ENCODE results near the gene MPHOSPH10.
A peak's percentile ranks its signal among the peaks of the same experiment; 100 is the strongest.
"Not testable (repeated sequence)": the region's sequence is repeated elsewhere in the genome, so short reads cannot be mapped to it uniquely, and the experiment has no call there.

The MPHOSPH10 gene

DNA sequence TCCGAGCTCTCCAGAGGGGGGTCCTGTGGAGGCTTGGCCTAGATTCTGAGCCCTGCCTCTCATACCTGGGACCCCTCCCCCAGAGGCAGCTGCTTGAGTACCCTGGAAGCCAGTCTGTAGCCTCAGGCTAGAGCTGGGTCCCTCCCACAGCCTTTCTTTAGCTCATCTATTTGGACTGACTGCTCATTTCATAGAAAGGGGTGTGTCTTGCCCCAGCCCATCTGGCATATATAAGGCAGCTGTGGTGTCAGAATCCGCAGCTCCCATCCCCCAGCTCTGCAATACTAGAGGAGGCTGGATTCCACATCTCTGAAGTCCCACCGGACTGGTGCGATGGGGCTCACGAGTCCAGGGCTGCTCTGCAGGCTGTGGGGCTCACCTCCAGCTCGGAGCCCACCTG, 26.1 kb downstream of the MPHOSPH10 start:
- H3K9me3 Mint-ChIP-seq = no peaks in the 10 kb centered on the region
- H3K4me3 Mint-ChIP-seq = no peak overlapping the region
- ATAC-seq (replicated peaks; ENCODE audit: extremely low read depth, poor library complexity, severe bottlenecking) (no peak), DNase-seq (ENCODE audit: low spot score in 2 of 2) (no peak)
- H3K36me3 Mint-ChIP-seq (ENCODE audit: insufficient read depth) = no peaks in the 10 kb centered on the region
- H3K27me3 Mint-ChIP-seq = peaks cover 11% of the 10 kb centered on the region
- peaks cover 7% of the 10 kb centered on the region for H3K4me1 Mint-ChIP-seq
- H3K27ac Mint-ChIP-seq (ENCODE audit: low read depth) = no peak overlapping the region

DNA sequence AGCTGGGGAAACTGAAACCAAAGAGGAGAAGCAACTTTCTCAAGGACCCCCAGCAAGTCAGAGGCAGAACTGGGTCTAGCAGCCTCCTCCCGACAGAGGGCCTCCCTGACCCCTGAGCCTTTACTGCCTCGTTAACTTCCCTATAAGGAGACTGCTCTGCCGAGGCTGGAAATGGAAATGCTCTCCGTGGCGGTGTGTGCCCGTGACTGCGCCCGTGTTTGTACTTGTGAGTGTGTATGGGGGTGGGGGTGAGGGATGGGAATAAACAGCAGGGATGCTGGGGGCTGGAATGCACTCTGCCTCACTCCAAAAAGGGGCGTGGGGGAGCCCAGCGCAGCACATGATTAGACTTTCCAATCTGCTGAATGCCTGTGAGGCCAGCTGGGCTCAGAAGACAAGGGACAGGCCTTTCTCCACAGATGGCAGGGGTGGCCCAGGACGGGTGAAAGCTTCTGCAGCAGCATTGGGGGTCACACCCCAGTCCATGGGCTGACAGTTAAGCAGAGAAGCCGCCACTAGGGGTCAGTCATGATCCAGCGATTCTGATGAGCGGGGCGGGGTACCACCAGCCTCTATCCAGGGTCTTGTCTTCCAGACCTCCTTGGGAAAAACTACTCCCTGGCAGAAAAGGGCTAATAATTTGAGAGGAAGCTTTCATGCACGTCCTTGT, 26.8 kb downstream of the MPHOSPH10 start:
- H3K36me3 Mint-ChIP-seq (ENCODE audit: insufficient read depth) = no peaks in the 10 kb centered on the region
- ATAC-seq (replicated peaks; ENCODE audit: extremely low read depth, poor library complexity, severe bottlenecking) = no peak
- H3K4me1 Mint-ChIP-seq = peaks cover 7% of the 10 kb centered on the region
- H3K27me3 Mint-ChIP-seq = peaks cover 17% of the 10 kb centered on the region
- H3K4me3 Mint-ChIP-seq = no peak overlapping the region
- DNase-seq (ENCODE audit: low spot score in 2 of 2) = peak; percentile 20 to 33
- no peaks in the 10 kb centered on the region for H3K9me3 Mint-ChIP-seq
- no peak overlapping the region for H3K27ac Mint-ChIP-seq (ENCODE audit: low read depth)

DNA sequence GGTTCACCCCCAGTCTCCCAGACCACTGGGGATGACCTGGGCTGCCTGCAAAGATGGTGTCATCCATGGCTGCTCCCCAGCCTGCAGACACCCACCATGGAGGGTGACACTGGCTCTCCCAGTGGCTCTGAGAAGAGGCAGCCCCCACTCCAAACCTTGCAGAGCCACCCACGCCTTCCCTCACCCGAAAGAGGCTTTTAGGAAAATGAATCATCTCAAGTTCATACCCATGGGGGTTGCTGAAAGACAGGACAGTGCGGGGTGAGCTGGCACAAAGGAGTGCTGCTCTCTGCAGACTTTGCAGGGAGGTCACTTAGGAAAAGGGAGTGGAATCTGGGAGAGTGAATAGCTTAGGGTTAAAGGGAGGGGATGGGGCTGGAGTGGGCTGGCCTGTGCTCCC, 36.4 kb downstream of the MPHOSPH10 start:
- DNase-seq (ENCODE audit: low spot score in 2 of 2) = no peak
- no peak for ATAC-seq (replicated peaks; ENCODE audit: extremely low read depth, poor library complexity, severe bottlenecking)
- peaks cover 37% of the 10 kb centered on the region for H3K27me3 Mint-ChIP-seq
- no peaks in the 10 kb centered on the region for H3K9me3 Mint-ChIP-seq
- H3K4me3 Mint-ChIP-seq = no peak overlapping the region
- no peak overlapping the region for H3K27ac Mint-ChIP-seq (ENCODE audit: low read depth)
- H3K36me3 Mint-ChIP-seq (ENCODE audit: insufficient read depth) = peaks cover 5% of the 10 kb centered on the region
- no peaks in the 10 kb centered on the region for H3K4me1 Mint-ChIP-seq

DNA sequence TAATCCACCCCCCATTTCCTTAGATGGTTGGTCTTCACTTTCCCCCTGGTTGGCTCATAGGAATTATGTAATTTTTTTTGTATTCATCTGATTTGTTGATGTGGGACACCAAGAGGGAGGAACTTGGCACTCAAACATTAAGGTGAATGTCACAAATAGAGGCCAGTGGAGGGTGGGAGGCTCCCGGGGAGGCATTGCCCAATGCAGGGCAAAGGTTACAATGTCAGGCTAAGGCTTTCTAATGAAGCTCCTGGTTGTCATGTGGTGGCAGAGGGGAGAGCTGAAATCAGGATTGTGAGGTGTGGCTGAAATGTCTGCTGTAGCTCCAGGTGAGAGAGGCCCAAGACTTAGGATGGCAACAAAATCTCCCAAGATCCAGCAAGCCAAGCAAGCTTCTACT, 42.7 kb downstream of the MPHOSPH10 start:
- Mint-ChIP-seq H3K4me1 (no peaks in the 10 kb centered on the region), H3K27me3 (peaks cover 24% of the 10 kb centered on the region)

DNA sequence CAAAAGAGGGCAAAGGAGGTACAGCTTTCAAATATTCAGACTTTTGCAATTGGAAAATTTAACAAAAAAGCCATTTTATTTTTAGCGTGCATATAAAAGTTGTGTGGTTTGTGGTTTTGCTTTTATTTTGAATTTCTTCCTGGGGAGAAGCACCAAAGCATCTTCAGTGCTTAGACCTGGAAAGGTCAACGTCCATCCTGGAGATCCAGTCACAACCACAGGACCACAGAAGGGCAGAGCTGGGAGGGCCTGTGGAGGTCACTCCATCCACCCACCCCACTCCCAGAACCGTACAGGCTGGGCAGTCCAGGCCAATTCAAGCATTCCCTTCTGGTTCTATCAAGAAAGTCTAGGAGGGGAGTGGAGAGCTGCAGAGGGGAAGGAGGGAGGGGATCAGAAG, 43.8 kb downstream of the MPHOSPH10 start:
- peaks cover 30% of the 10 kb centered on the region for H3K27me3 Mint-ChIP-seq
- ATAC-seq (replicated peaks; ENCODE audit: extremely low read depth, poor library complexity, severe bottlenecking) (no peak), DNase-seq (ENCODE audit: low spot score in 2 of 2) (no peak)
- no peak overlapping the region for H3K27ac Mint-ChIP-seq (ENCODE audit: low read depth)
- no peak overlapping the region for H3K4me3 Mint-ChIP-seq
- no peaks in the 10 kb centered on the region for H3K9me3 Mint-ChIP-seq
- no peaks in the 10 kb centered on the region for H3K36me3 Mint-ChIP-seq (ENCODE audit: insufficient read depth)
- no peaks in the 10 kb centered on the region for H3K4me1 Mint-ChIP-seq

More for the DNA sequence above, 42.7 kb downstream of the MPHOSPH10 start:
- H3K27ac Mint-ChIP-seq (ENCODE audit: low read depth) = no peak overlapping the region
- ATAC-seq (replicated peaks; ENCODE audit: extremely low read depth, poor library complexity, severe bottlenecking) (no peak), DNase-seq (ENCODE audit: low spot score in 2 of 2) (no peak)
- H3K36me3 Mint-ChIP-seq (ENCODE audit: insufficient read depth) = no peaks in the 10 kb centered on the region
- H3K4me3 Mint-ChIP-seq = no peak overlapping the region
- no peaks in the 10 kb centered on the region for H3K9me3 Mint-ChIP-seq

DNA sequence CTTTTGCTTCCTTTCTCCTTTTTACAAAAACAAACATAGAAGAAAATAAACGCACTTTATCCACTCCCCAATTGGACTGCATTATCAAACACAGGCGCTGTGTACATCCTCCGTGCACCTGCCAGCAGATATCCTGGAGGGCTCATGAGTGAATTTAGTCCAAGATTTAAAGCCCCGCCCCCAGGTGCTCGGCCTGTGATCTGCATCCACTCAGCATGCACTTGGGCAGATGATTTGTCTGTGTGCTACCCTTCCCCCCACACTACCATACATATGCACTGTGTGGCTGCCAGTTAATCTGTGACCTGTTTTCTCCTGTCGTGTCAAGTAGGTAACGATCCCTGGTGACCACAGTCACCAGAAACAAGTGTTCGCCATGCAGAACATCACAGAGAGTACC, 48.4 kb downstream of the MPHOSPH10 start:
- H3K27me3 Mint-ChIP-seq = peaks cover 30% of the 10 kb centered on the region
- not testable (repeated sequence) for H3K4me3 Mint-ChIP-seq; DNase-seq (ENCODE audit: low spot score in 2 of 2); H3K36me3 Mint-ChIP-seq (ENCODE audit: insufficient read depth); H3K4me1 Mint-ChIP-seq; ATAC-seq (replicated peaks; ENCODE audit: extremely low read depth, poor library complexity, severe bottlenecking); H3K27ac Mint-ChIP-seq (ENCODE audit: low read depth); H3K9me3 Mint-ChIP-seq

DNA sequence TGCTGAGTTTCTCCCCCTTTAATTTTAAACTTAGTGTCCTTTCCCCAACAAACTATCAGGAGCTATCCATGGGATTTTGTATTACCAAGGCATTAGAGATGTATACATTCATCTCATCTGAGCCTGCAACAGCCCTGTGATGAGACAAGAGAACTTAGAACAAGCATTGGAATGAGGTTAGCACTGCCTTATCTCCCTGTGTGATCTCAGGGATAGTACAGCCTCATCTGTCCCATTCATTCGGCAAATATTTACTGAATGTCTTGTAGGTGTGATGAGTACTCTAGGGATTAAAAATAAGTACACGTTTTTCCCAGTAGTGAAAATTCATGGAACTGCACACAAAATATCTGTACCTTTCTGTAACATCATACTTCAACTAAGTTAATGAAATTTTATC, 50.9 kb downstream of the MPHOSPH10 start:
- no peaks in the 10 kb centered on the region for H3K36me3 Mint-ChIP-seq (ENCODE audit: insufficient read depth)
- H3K4me1 Mint-ChIP-seq = no peaks in the 10 kb centered on the region
- H3K27ac Mint-ChIP-seq (ENCODE audit: low read depth) = peak overlapping the region; percentile 32
- ATAC-seq (replicated peaks; ENCODE audit: extremely low read depth, poor library complexity, severe bottlenecking) = no peak
- H3K9me3 Mint-ChIP-seq = no peaks in the 10 kb centered on the region
- no peak overlapping the region for H3K4me3 Mint-ChIP-seq
- DNase-seq (ENCODE audit: low spot score in 2 of 2) = no peak
- H3K27me3 Mint-ChIP-seq = peaks cover 23% of the 10 kb centered on the region

DNA sequence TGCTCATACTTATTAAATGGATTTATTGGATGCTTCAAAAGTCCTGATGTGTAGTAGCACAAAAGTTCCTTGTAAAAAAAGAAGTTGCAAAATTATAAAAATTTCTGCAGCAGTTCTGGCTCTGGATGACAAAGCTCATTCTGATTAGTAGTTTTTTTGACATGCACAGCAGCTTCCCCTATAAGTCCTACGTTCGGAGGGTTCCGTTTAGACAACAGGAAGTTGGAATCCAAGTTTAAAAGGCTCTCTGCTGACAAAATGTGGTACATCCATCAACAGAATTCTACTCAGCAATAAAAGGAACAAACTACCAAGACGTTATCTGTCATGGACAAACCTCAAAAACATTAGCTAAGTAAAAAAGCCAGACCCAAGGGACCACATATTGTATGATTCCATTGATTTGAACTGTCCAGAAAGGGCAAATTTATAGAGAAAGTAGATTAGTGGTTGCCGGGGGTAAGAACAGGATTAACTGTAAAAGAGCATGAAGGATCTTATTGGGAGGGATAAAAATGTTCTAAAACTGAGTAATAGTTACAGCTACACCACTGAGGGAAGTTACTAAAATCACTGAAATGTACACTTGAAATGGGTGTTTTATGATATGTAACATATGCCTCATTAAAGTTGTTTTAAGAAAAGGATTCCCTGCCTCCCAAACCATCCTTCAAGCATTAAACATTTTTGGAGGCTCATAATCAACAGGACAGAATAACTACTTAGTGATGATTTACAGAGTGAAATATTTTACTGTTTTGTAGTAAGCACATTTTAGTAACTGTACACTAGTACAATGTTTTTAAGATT, 53.1 kb downstream of the MPHOSPH10 start:
- H3K9me3 Mint-ChIP-seq; H3K36me3 Mint-ChIP-seq (ENCODE audit: insufficient read depth); H3K27me3 Mint-ChIP-seq; H3K4me1 Mint-ChIP-seq; DNase-seq (ENCODE audit: low spot score in 2 of 2); H3K4me3 Mint-ChIP-seq; H3K27ac Mint-ChIP-seq (ENCODE audit: low read depth); ATAC-seq (replicated peaks; ENCODE audit: extremely low read depth, poor library complexity, severe bottlenecking): not testable (repeated sequence)

DNA sequence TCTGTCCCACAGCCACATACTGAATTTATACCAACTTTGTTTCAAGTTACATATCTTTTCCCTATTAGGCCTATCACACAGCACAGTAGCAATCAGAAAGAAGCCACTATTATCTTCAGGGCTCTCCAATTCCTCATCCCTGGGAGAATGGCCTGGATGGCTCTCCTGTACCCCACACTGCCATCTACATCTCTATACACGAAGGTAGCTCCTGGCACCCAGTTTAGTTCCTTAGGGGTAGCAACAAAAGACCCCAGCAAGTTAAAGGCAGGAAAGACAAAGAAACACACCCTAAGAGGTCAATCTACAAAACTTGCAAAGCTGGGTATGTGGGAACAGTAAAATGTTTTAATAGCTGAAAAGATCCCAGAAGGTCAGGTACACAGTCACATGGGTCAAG, 56.5 kb downstream of the MPHOSPH10 start:
- Mint-ChIP-seq H3K4me3 (no peak overlapping the region), H3K9me3 (no peaks in the 10 kb centered on the region), H3K27me3 (no peaks in the 10 kb centered on the region), H3K36me3 (ENCODE audit: insufficient read depth) (peaks cover 2% of the 10 kb centered on the region), H3K4me1 (no peaks in the 10 kb centered on the region), H3K27ac (ENCODE audit: low read depth) (no peak overlapping the region)
- DNase-seq (ENCODE audit: low spot score in 2 of 2) (no peak), ATAC-seq (replicated peaks; ENCODE audit: extremely low read depth, poor library complexity, severe bottlenecking) (no peak)

DNA sequence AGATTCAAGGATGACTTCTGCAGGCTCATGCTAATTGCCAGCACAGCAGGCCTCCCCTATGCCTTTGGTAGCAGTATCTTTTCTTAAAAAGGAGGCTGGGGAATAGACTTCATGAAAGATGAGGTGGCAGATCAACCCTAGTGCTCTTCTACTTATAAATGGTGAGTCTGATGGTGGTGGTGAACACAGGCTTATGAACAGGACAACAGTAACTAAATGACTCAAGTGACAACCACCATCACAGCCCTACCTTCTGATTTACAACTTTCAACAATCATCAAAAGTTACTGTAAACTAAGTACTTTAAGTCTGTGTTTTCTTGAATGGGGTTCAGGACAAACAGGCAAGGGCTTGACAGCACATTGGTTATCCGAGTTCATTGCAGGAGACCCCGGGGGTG, 57.2 kb downstream of the MPHOSPH10 start:
- Mint-ChIP-seq H3K27me3 (no peaks in the 10 kb centered on the region), H3K4me3 (no peak overlapping the region), H3K9me3 (no peaks in the 10 kb centered on the region), H3K36me3 (ENCODE audit: insufficient read depth) (peaks cover 2% of the 10 kb centered on the region), H3K27ac (ENCODE audit: low read depth) (no peak overlapping the region), H3K4me1 (no peaks in the 10 kb centered on the region)
- ATAC-seq (replicated peaks; ENCODE audit: extremely low read depth, poor library complexity, severe bottlenecking) (no peak), DNase-seq (ENCODE audit: low spot score in 2 of 2) (no peak)

DNA sequence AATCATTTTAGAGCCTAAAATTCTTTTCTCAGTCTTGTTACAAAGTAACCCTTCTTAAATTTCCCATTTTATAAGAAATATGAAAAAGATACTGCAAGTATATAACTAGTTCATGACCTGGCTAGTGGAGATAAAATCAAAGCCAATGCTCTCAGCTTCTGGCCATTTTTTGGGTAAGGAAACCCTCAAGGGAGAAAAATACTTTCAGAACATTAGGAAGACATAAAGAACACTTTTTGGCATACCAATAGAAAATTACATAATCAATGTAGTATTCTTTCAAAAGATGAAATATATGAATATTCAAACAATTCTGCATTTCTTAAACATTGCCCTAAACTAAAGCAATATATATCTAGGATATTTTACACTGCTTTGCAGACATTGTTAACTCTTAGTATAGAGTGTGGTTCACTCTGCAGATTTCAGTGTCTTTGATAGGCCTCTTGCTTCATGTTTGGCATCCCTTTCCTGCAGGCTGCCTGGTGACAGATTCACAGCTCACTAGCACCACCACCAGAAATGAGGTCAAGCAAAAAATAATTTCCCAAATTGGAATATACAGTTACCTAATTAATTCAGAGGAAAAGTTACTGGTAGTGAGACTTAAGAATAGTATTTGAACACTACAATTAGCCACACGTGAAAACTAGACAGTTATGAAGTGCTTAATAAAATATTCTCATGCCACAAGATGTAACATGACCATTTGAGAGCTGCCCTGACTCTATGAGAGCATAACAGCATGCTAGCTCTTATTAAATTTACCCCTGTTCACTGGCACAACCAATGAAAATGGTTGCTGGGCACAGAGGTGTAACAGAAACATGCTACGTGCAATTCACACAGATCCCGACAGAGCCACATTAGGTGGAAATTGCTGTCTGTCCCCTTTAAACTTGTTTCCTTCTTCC, 60.5 kb downstream of the MPHOSPH10 start:
- Mint-ChIP-seq H3K4me1 (no peaks in the 10 kb centered on the region), H3K36me3 (ENCODE audit: insufficient read depth) (peaks cover 2% of the 10 kb centered on the region), H3K9me3 (peaks cover 7% of the 10 kb centered on the region), H3K27ac (ENCODE audit: low read depth) (no peak overlapping the region), H3K4me3 (no peak overlapping the region), H3K27me3 (no peaks in the 10 kb centered on the region)
- no peak for ATAC-seq (replicated peaks; ENCODE audit: extremely low read depth, poor library complexity, severe bottlenecking)
- DNase-seq (ENCODE audit: low spot score in 2 of 2) = no peak

DNA sequence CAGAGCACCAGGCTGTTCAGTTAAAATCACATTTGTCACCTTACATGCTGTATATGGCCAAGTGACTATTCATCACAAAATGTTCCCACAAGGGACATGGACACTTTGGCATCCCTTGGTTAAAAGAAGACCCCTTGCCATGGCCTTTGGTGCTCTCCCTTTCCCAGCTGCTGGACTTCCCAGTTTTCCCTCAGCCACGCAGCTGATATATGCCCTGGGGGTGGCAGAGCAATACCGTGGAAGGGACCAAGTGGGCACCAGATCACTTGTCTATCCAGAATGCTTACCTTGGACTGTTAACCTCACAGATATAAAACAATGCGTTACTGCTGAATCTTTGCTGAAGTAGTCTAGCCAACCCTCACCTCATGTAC, 61.1 kb downstream of the MPHOSPH10 start:
- no peak overlapping the region for H3K4me3 Mint-ChIP-seq
- H3K27me3 Mint-ChIP-seq = no peaks in the 10 kb centered on the region
- ATAC-seq (replicated peaks; ENCODE audit: extremely low read depth, poor library complexity, severe bottlenecking) (no peak), DNase-seq (ENCODE audit: low spot score in 2 of 2) (no peak)
- no peak overlapping the region for H3K27ac Mint-ChIP-seq (ENCODE audit: low read depth)
- H3K36me3 Mint-ChIP-seq (ENCODE audit: insufficient read depth) = peaks cover 2% of the 10 kb centered on the region
- peaks cover 10% of the 10 kb centered on the region for H3K9me3 Mint-ChIP-seq
- no peaks in the 10 kb centered on the region for H3K4me1 Mint-ChIP-seq

Data from central memory CD8-positive, alpha-beta T cell (primary cell).